B cell (primary cell): ENCODE measurements around the gene LIPH. TPM values are rescaled to one million over a fixed set of nuclear protein-coding genes. Genes with fewer than 3 reads are reported as not detected.

Source experiments
- ATAC-seq: fragments of 200-7000 bp; cut with Tn5 transposase; one replicate; pipeline ENCODE4 v1.10.0; 2021; ENCODE audit warnings: low read depth, mild to moderate bottlenecking, moderate number of reproducible peaks, moderate library complexity
- CTCF ChIA-PET: fragments of 350-600 bp; sonication (Branson Sonifier 250); formaldehyde crosslinking; loops from one replicate; lab custom pipeline; 2021; ENCODE audit warnings: antibody characterized with exemption, inconsistent platforms; lab: Charles Lee
- POLR2A ChIA-PET: fragments of 350-600 bp; sonication (Branson Sonifier 250); formaldehyde crosslinking; loops from one replicate; lab custom pipeline; 2021; ENCODE audit warnings: antibody characterized with exemption; lab: Charles Lee
- DNase-seq: peaks from one replicate; pipeline ENCODE4 v3.0.0; 2013
- H2AFZ ChIP-seq: 2 replicates; pipeline ENCODE4 v1.6.1; 2012; ENCODE audit warnings: mild to moderate bottlenecking, low read depth, low read length; ENCODE audit not compliant: insufficient read depth, poor library complexity, severe bottlenecking
- H3K27ac ChIP-seq, 2 donors: 1 replicate in 1 of 2; 2 replicates in 1 of 2; pipeline ENCODE4 v1.5.1; 2012 to 2013; ENCODE audit warnings: low read length in 2 of 2, mild to moderate bottlenecking in 2 of 2, moderate library complexity in 1 of 2
- H3K27me3 ChIP-seq, 4 experiments: fragments of 200-600 bp in 1 of 4; sonication (generic) in 1 of 4; replicated peaks in 1 of 4; 1 replicate in 2 of 4; 2 replicates in 2 of 4; pipeline versions ENCODE4 v1.6.1 to v1.7.0; 2013 to 2016; ENCODE audit warnings: low read length in 3 of 4, mild to moderate bottlenecking in 2 of 4, mixed read lengths in 1 of 4, moderate library complexity in 1 of 4; ENCODE audit not compliant: insufficient read depth in 4 of 4, control insufficient read depth in 3 of 4; ENCODE audit errors: control extremely low read depth in 1 of 4
- H3K36me3 ChIP-seq, 2 experiments: replicated peaks in 1 of 2; 1 replicate in 1 of 2; 2 replicates in 1 of 2; pipeline versions ENCODE4 v1.6.1 to v1.7.1; 2013; ENCODE audit warnings: low read length in 1 of 2; ENCODE audit not compliant: insufficient read depth in 2 of 2, control insufficient read depth in 1 of 2; ENCODE audit errors: control extremely low read depth in 1 of 2, extremely low read depth in 1 of 2
- H3K4me1 ChIP-seq, 2 donors: fragments of 200-600 bp in 1 of 2; sonication (generic) in 1 of 2; 1 replicate in 1 of 2; 2 replicates in 1 of 2; pipeline versions ENCODE4 v1.5.1 to v1.6.1; 2013 to 2017; ENCODE audit warnings: low read length in 2 of 2; ENCODE audit not compliant: control insufficient read depth in 2 of 2, insufficient read depth in 2 of 2
- H3K4me2 ChIP-seq: replicated peaks from 2 replicates; pipeline ENCODE3; 2012; ENCODE audit warnings: mild to moderate bottlenecking, low read depth, low read length; ENCODE audit not compliant: poor library complexity, severe bottlenecking
- H3K4me3 ChIP-seq, 5 experiments: fragments of 200-600 bp in 1 of 5; sonication (generic) in 1 of 5; 1 replicate in 3 of 5; 2 replicates in 2 of 5; pipeline versions ENCODE4 v1.5.1 to v1.7.0; 2011 to 2016; ENCODE audit warnings: low read length in 4 of 5, mild to moderate bottlenecking in 4 of 5, low read depth in 2 of 5, control low read depth in 1 of 5, moderate library complexity in 1 of 5; ENCODE audit not compliant: insufficient read depth in 1 of 5; ENCODE audit errors: control extremely low read depth in 1 of 5, extremely low read depth in 1 of 5
- H3K79me2 ChIP-seq: fragments of 200-600 bp; sonication (generic); one replicate; pipeline ENCODE4 v1.6.0; 2016; ENCODE audit warnings: low read length; ENCODE audit not compliant: control insufficient read depth, insufficient read depth
- H3K9ac ChIP-seq: fragments of 200-600 bp; sonication (generic); 2 replicates; pipeline ENCODE4 v1.6.1; 2017; ENCODE audit warnings: mild to moderate bottlenecking, low read length, moderate library complexity
- H3K9me3 ChIP-seq, 3 donors: one replicate each; pipeline versions ENCODE4 v1.6.1 to v1.7.1; 2013; ENCODE audit warnings: low read length in 2 of 3; ENCODE audit not compliant: control insufficient read depth in 2 of 3, insufficient read depth in 1 of 3; ENCODE audit errors: control extremely low read depth in 1 of 3
- H4K20me1 ChIP-seq: 2 replicates; pipeline ENCODE4 v1.6.0; 2012; ENCODE audit warnings: mild to moderate bottlenecking, low read length; ENCODE audit not compliant: insufficient read depth, control insufficient read depth, poor library complexity, severe bottlenecking
- H3K27ac Mint-ChIP-seq: one replicate; pipeline ENCODE4 v1.8.0; 2021; ENCODE audit warnings: mixed read lengths
- H3K27me3 Mint-ChIP-seq: one replicate; pipeline ENCODE4 v1.8.0; 2021; ENCODE audit warnings: mixed read lengths
- H3K4me1 Mint-ChIP-seq: one replicate; pipeline ENCODE4 v1.8.0; 2021; ENCODE audit warnings: mixed read lengths
- H3K4me3 Mint-ChIP-seq: one replicate; pipeline ENCODE4 v1.8.0; 2021; ENCODE audit warnings: mixed read lengths
- H3K9me3 Mint-ChIP-seq: one replicate; pipeline ENCODE4 v1.8.0; 2022; ENCODE audit warnings: mixed read lengths; ENCODE audit not compliant: insufficient read depth
- EZH2 ChIP-seq: IDR thresholded peaks from 2 replicates; pipeline ENCODE4 v1.6.1; 2012; ENCODE audit warnings: borderline replicate concordance, low read depth, mild to moderate bottlenecking, moderate library complexity, low read length; ENCODE audit not compliant: insufficient read depth, poor library complexity, severe bottlenecking
- WGBS: methylation state at CpG from one replicate; pipeline ENCODE4 v1.1.5; 2013; ENCODE audit warnings: missing lambda C conversion rate; ENCODE audit not compliant: insufficient coverage; 5-methylcytosine and 5-hydroxymethylcytosine counted together
- intact Hi-C: fragments of 100-400 bp; cut with micrococcal nuclease; formaldehyde crosslinking; loops from one replicate; pipeline ENCODE4 v1.10.0; 2022
- polyA plus RNA-seq: library from polyadenylated mRNA; depleted of rRNA; stranded (reverse); fragments of >200 nt; gene quantifications from 2 replicates; pipeline ENCODE4 v1.2.3, GENCODE V29; 2012
- total RNA-seq, 2 donors: library from RNA; stranded (reverse); fragments of 120-200 nt in 1 of 2; gene quantifications; 1 replicate in 1 of 2; 2 replicates in 1 of 2; pipeline versions ENCODE4 v1.2.3 to v1.2.4, GENCODE V29; 2013 to 2022
- TF ChIP-seq, protein P1 (sequence below): fragments of 200-600 bp; IDR thresholded peaks from one replicate; pipeline ENCODE4 v1.8.0; 2022; ENCODE audit warnings: antibody characterized with exemption, mild to moderate bottlenecking

LIPH gene
- total and polyA plus RNA-seq, 2 donors (not counting 1 experiment from before 2014, with no cell fraction given): not detected

DNA sequence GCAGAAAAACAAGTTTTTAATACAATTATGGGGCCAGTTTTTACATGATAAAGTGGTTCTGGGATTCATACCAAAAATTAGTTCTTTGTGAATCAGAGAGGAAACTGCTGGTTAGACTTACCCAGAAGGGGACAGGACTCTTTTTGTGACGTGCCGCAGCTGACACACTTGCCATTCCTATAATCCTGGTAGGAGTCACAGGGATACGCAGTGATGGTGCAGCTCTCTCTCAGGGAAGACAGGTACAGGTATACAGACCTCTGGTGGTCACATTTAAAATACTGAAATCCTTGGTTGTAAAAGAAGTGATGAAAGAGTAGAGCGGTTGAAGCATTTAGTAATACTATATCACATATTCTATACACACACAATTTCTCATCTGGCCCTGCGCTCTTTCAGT lies 33.4 kb downstream of the LIPH start:
- Histone ChIP-seq H2AFZ (no peak overlapping the region), H3K27ac (no peak overlapping the region), H3K4me3 (no peak overlapping the region), H3K36me3 (no peaks in the 10 kb centered on the region), H3K27me3 (peaks cover 0 to 6% (median 3%) of the 10 kb centered on the region in 4 experiments), H3K79me2 (no peaks in the 10 kb centered on the region), H3K9ac (no peak overlapping the region), H3K4me2 (no peak overlapping the region), H4K20me1 (no peaks in the 10 kb centered on the region), H3K4me1 (no peaks in the 10 kb centered on the region), H3K9me3 (no peaks in the 10 kb centered on the region)
- POLR2A ChIA-PET: no interaction called here
- ATAC-seq (no peak), DNase-seq (no peak)
- intact Hi-C loops: no loop called here
- Mint-ChIP-seq H3K27ac (no peak overlapping the region), H3K27me3 (peaks cover 27% of the 10 kb centered on the region), H3K9me3 (no peaks in the 10 kb centered on the region), H3K4me1 (no peaks in the 10 kb centered on the region), H3K4me3 (no peak overlapping the region)
- CTCF ChIA-PET: no interaction called here
- TF ChIP-seq EZH2: no peak
- TF ChIP-seq, protein P1, sequence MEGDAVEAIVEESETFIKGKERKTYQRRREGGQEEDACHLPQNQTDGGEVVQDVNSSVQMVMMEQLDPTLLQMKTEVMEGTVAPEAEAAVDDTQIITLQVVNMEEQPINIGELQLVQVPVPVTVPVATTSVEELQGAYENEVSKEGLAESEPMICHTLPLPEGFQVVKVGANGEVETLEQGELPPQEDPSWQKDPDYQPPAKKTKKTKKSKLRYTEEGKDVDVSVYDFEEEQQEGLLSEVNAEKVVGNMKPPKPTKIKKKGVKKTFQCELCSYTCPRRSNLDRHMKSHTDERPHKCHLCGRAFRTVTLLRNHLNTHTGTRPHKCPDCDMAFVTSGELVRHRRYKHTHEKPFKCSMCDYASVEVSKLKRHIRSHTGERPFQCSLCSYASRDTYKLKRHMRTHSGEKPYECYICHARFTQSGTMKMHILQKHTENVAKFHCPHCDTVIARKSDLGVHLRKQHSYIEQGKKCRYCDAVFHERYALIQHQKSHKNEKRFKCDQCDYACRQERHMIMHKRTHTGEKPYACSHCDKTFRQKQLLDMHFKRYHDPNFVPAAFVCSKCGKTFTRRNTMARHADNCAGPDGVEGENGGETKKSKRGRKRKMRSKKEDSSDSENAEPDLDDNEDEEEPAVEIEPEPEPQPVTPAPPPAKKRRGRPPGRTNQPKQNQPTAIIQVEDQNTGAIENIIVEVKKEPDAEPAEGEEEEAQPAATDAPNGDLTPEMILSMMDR: no peak
- 100% methylated on average over 1 of the region's 5 CpGs for WGBS

DNA sequence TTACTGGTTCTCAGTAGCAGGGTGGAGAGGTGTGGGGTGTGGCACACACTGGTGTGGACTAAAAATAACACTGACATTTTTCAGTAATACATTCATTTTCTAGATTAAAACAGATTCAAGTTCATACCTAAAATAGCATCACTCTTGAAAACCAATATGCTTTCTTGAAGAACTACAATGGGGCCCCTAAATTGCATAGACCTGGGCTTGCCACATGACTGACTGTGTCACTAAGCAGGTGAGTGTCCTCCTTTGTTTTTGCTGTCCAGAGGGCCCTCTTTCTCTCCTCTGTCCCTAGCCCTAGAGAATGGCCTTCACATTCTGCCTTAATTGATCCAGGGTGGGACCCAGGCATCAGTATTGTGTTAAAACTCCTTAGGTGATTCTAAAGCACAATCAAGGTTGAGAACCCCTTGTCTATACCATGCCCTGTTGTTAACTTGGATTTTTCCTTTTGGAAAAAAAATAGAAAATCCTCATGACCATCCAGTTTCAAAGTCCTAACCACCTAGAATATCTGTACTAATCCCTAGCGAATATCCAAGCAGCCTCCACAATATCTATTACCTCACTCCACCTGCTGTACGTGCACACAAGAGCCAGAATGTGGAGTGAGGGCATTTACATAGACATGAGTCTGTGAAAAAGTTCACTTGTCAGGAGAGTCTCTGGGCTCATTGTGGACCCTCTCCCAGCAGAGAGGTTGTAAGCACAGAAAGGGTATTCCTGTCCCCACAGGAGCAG lies 34.8 kb downstream of the LIPH start:
- H3K9ac ChIP-seq: no peak overlapping the region
- no peak overlapping the region for H3K4me2 ChIP-seq
- intact Hi-C loops: no loop called here
- peaks cover 0 to 6% (median 3%) of the 10 kb centered on the region in 4 experiments for H3K27me3 ChIP-seq
- POLR2A ChIA-PET: no interaction called here
- H3K4me3 ChIP-seq: no peak overlapping the region
- H3K4me1 Mint-ChIP-seq: no peaks in the 10 kb centered on the region
- no peak for ATAC-seq
- H3K9me3 Mint-ChIP-seq: no peaks in the 10 kb centered on the region
- no peak overlapping the region for H3K27ac ChIP-seq
- WGBS: no CpG with 5 or more reads among the region's 2 CpGs
- no peak for DNase-seq
- no peaks in the 10 kb centered on the region for H3K79me2 ChIP-seq
- H2AFZ ChIP-seq: no peak overlapping the region
- H3K9me3 ChIP-seq: no peaks in the 10 kb centered on the region
- H3K4me3 Mint-ChIP-seq: no peak overlapping the region
- TF ChIP-seq EZH2: no peak
- TF ChIP-seq, protein P1: no peak
- CTCF ChIA-PET: no interaction called here
- no peaks in the 10 kb centered on the region for H4K20me1 ChIP-seq
- H3K27me3 Mint-ChIP-seq: peaks cover 29% of the 10 kb centered on the region
- H3K27ac Mint-ChIP-seq: no peak overlapping the region
- H3K36me3 ChIP-seq: no peaks in the 10 kb centered on the region
- H3K4me1 ChIP-seq: no peaks in the 10 kb centered on the region
